ENCODE measurements around the gene C1D. TPM values are rescaled to one million over a fixed set of nuclear protein-coding genes. Genes with fewer than 3 reads are reported as not detected.

C1D gene
- total and polyA plus RNA-seq, 2 experiments from 2014 or later = 30.1 to 39.7 TPM

DNA sequence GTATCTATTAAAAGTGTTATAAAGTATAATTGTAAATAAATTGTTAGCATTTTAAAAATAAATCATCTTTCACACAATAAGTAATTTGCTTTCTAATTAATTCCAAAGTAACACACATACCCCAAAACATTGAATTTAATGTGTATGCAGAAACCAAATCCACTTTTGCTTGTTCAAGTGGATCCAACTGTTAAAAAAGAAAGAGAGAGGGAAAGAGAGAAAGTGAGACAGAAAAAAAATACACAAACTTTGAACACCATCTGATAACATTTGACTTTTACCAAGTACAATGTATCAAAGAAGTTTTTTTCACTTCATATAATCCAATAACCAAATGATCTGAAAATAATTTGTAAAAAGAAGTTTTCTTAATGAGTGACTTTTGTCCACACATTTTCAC, 16.6 kb downstream of the C1D start (continued):
- TF ChIP-seq, protein P1, sequence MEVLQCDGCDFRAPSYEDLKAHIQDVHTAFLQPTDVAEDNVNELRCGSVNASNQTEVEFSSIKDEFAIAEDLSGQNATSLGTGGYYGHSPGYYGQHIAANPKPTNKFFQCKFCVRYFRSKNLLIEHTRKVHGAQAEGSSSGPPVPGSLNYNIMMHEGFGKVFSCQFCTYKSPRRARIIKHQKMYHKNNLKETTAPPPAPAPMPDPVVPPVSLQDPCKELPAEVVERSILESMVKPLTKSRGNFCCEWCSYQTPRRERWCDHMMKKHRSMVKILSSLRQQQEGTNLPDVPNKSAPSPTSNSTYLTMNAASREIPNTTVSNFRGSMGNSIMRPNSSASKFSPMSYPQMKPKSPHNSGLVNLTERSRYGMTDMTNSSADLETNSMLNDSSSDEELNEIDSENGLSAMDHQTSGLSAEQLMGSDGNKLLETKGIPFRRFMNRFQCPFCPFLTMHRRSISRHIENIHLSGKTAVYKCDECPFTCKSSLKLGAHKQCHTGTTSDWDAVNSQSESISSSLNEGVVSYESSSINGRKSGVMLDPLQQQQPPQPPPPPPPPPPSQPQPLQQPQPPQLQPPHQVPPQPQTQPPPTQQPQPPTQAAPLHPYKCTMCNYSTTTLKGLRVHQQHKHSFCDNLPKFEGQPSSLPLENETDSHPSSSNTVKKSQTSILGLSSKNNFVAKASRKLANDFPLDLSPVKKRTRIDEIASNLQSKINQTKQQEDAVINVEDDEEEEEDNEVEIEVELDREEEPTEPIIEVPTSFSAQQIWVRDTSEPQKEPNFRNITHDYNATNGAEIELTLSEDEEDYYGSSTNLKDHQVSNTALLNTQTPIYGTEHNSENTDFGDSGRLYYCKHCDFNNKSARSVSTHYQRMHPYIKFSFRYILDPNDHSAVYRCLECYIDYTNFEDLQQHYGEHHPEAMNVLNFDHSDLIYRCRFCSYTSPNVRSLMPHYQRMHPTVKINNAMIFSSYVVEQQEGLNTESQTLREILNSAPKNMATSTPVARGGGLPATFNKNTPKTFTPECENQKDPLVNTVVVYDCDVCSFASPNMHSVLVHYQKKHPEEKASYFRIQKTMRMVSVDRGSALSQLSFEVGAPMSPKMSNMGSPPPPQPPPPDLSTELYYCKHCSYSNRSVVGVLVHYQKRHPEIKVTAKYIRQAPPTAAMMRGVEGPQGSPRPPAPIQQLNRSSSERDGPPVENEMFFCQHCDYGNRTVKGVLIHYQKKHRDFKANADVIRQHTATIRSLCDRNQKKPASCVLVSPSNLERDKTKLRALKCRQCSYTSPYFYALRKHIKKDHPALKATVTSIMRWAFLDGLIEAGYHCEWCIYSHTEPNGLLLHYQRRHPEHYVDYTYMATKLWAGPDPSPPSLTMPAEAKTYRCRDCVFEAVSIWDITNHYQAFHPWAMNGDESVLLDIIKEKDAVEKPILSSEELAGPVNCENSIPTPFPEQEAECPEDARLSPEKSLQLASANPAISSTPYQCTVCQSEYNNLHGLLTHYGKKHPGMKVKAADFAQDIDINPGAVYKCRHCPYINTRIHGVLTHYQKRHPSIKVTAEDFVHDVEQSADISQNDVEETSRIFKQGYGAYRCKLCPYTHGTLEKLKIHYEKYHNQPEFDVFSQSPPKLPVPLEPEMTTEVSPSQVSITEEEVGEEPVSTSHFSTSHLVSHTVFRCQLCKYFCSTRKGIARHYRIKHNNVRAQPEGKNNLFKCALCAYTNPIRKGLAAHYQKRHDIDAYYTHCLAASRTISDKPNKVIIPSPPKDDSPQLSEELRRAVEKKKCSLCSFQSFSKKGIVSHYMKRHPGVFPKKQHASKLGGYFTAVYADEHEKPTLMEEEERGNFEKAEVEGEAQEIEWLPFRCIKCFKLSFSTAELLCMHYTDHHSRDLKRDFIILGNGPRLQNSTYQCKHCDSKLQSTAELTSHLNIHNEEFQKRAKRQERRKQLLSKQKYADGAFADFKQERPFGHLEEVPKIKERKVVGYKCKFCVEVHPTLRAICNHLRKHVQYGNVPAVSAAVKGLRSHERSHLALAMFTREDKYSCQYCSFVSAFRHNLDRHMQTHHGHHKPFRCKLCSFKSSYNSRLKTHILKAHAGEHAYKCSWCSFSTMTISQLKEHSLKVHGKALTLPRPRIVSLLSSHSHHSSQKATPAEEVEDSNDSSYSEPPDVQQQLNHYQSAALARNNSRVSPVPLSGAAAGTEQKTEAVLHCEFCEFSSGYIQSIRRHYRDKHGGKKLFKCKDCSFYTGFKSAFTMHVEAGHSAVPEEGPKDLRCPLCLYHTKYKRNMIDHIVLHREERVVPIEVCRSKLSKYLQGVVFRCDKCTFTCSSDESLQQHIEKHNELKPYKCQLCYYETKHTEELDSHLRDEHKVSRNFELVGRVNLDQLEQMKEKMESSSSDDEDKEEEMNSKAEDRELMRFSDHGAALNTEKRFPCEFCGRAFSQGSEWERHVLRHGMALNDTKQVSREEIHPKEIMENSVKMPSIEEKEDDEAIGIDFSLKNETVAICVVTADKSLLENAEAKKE (CRISPR knock-in tag; IDR thresholded peaks at IDR 0.05) = no peak
- no peak for TF ChIP-seq EZH2phosphoT487 (IDR thresholded peaks at IDR 0.05; ENCODE audit: unreplicated experiment)

DNA sequence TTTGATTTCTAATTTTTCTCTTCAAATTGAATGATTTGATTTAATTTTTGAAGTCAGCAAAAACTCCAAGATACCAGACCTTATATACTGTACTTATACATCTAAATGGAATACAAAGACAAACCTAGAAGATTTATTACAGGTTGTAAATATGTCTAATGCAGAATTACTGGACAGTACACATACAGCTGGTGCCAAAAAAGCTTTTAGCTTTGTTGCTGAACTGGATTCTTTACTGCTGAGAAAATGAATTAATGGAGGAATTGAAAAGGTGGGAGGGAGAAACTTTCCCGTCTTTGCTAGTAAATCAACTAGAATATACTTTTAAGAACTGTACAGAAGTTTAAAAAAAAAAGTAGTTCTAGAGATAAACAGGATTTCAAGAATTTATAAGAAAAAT, 17.5 kb downstream of the C1D start:
- no peaks in the 10 kb centered on the region for H3F3A ChIP-seq (replicated peaks; ENCODE audit: low read depth)
- H4K20me1 ChIP-seq (replicated peaks; ENCODE audit: insufficient read depth) = peaks cover 3% of the 10 kb centered on the region; the same call in 1 of the 2 replicates
- H3K27ac Mint-ChIP-seq = no peak overlapping the region
- peaks cover 31% of the 10 kb centered on the region for H3K79me2 ChIP-seq (replicated peaks; ENCODE audit: insufficient read depth)
- H3K4me1 Mint-ChIP-seq = no peaks in the 10 kb centered on the region
- ATAC-seq = no peak
- H2AFZ ChIP-seq = no peak overlapping the region
- no peaks in the 10 kb centered on the region for H3K9me2 ChIP-seq (ENCODE audit: insufficient read depth)
- H3K4me2 ChIP-seq = no peak overlapping the region
- DNase-seq (ENCODE audit: low spot score) = no peak
- H3K4me1 ChIP-seq (ENCODE audit: insufficient read depth) = no peaks in the 10 kb centered on the region
- no peak overlapping the region for H3K4me3 ChIP-seq
- H3K9me3 Mint-ChIP-seq = no peaks in the 10 kb centered on the region
- H3K4me3 Mint-ChIP-seq = no peak overlapping the region
- TF ChIP-seq POLR2AphosphoS5 (IDR thresholded peaks at IDR 0.05; ENCODE audit: low read depth) (no peak), EZH2 (IDR thresholded peaks at IDR 0.05; ENCODE audit: low read depth, unreplicated experiment) (no peak), ZNF114 (CRISPR knock-in tag; IDR thresholded peaks at IDR 0.05) (no peak)
- TF ChIP-seq, protein P1 (CRISPR knock-in tag; IDR thresholded peaks at IDR 0.05) = no peak
- H3K27me3 Mint-ChIP-seq (ENCODE audit: insufficient read depth, low read depth, poor library complexity) = no peaks in the 10 kb centered on the region
- H3K27me3 ChIP-seq (ENCODE audit: insufficient read depth) = no peaks in the 10 kb centered on the region
- no peaks in the 10 kb centered on the region for H3K36me3 Mint-ChIP-seq (ENCODE audit: low read depth)
- no peak overlapping the region for H3K27ac ChIP-seq (ENCODE audit: low read depth)
- no peaks in the 10 kb centered on the region for H3K36me3 ChIP-seq (ENCODE audit: insufficient read depth)

All from GM23338 (cell line).